NCI-H2029 (cell line): ENCODE measurements around the gene HAGHL.
A peak's percentile ranks its signal among the peaks of the same experiment; 100 is the strongest.

ENCODE experiments used
- DNase-seq: peaks from one replicate; lab custom pipeline; 2025; lab: John Stamatoyannopoulos, UW

Gene HAGHL

GRCh38 chr16:721765-722540 is 5.0 kb upstream of the HAGHL start:
- DNase-seq = no peak

DNA sequence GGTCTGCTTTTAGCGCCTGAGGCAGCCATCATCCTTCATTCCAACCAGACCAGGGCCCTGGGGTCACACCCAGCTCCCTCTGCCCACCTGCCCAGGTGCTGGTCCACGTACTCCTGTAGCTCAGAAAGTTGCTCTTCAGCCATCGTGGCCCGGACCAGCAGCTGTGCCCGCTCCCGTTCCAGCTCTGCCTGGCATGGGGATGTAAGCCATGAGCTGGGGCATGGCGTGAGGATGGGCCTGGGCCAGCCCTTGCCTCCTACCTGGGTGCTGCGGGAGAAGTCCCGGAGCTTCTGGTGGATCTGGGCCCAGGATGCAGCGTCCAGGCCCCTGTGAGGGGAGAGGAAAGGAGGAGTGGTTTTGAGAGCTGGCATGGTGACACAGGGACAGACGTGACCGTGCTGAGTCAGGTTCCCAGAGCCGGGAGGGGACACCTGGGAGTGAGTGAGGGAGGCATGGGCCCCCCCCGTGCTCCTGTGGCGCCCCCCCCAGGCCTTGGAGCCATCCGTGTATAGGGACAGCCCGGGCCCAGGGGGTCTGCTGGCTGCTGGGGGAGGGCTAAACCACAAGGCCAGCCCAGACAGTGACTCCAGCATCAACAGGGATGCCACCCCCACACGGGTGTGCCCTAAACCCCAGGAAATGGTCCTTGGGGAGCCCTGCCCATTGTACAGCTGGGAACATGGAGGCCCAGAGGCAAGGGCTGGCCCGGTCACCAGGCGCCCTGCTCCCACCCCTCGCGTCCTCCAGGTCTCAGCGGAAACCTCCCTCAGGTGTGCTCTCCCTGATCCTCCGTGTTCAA is 3.9 kb upstream of the HAGHL start:
- no peak for DNase-seq

DNA sequence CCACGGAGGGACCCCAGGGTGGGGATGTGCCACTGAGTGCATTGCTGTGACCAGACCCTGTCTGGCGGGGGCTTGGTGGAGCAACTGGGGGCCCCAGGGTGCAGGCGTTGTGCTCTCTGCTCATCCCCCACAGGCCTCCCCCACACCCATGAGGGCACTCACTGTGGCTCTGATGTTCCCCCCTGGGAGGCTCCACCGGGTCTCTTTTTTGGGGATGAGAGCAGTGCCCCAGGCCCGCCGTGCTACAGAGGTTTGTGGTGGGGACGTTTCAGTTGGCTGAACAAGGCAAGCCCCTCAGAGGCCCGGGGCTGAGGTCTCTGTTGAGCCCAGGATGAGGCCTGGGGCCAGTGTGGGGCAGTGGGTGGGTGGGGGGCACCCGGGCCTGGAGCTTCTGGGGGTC is 3.2 kb upstream of the HAGHL start:
- no peak for DNase-seq

DNA sequence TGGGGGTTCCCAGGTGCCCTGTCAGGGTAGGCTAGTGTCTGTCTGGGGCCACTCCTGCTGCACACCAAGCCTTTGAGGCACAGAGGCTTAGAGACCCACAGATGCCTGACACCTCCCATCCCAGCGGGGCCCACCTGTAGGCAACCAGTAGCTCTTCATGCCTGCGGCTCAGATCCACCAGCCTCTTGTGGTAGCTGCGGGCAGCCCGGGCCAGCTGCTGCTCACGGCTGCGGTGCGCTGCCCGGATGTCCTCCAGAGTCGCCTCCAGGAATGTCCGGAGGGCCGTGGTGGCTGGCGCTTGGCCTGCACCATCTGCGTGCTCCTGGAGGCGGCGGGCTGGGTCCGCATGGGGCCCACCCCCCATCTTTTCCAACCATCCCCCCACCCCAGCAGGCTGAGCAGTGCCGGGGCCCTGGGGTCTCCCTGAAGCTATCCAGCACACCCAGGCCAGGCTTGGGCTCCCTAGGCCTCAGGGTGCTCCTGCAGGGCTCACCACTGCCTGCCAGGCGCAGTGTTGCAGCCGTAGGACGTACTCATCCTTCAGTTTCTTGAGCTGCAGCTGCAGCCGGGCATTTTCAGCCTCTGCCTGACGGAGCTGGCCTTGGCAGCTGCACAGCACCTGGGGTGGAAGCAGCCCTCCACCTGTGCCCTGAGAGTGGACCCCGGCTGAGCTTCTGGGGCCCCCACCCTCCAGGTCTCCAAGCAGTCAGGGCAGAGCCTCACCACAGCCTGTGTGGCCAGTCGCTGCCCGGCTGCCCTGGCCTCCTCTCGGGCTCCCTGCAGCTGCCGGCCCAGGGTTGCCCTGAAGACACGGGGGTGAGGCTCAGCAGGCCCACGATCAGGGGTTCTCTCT is 2.5 kb upstream of the HAGHL start:
- DNase-seq = no peak

DNA sequence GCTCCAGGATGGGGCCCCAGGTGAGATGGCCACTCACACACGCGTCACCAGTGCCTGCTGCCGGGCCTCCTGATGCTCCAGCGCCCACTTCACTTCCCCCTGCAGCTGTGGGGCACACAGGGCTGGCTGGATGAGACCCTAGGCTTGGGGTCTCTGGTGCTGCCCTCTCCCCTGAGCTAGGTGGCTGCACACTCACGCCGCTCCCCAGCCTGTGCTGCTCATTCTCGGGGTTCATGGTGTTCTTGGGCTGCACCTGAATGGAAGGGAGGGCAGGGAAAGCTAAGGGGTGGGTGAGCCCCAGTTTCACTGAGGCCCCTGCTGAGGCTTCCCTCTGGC is 1.9 kb upstream of the HAGHL start:
- no peak for DNase-seq

DNA sequence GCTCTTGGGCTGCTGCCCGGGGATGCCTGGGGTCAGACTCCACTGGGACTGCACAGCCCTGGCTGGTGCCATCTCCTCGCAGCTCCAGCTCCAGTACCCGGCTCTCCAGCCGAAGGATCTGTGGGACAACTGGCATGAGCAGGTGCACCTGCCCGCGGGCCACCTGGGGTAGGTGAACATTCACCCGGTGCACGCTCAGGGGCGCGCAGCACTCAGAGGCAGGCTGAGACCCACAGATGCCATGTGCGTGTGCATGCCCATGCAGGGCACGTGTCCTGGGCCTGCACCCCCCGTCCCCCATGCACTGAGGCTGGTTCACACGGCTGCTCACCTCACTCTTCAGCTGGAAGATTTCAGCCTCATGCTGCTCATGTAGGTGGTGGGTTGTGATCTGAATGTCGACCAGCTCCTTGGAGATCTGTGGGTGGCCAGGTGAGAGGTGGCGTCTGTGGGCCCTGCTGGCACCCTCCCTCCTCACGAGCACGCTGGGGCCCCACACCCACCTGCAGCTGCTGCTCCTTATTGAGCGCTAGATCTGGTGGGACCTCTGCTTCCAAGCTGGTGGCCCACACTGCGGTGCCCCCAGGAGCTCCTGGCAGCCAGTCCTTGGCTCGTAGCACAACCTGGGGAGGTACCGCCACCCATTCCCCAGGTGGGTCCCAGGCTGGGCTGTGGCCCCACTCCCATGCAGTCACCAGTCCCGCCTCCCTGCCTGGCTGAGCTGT is 1.3 kb upstream of the HAGHL start:
- no peak for DNase-seq

DNA sequence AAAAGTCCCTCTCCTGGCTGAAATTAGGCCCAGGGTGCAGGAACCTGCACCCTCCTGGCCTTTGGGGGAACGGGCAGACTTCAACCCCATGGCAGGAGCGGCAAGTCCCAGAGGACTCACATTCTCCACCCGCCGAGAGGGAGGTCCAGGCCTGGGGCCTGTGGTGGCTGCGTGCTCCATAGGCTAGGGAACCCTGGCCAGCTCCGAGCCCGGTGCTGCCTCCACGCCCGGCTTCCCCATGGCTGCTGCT is 793 bp upstream of the HAGHL start:
- no peak for DNase-seq

- DNase-seq = no peak
Measured at GRCh38 chr16:727291-727977, 528 bp downstream of the HAGHL start.

DNA sequence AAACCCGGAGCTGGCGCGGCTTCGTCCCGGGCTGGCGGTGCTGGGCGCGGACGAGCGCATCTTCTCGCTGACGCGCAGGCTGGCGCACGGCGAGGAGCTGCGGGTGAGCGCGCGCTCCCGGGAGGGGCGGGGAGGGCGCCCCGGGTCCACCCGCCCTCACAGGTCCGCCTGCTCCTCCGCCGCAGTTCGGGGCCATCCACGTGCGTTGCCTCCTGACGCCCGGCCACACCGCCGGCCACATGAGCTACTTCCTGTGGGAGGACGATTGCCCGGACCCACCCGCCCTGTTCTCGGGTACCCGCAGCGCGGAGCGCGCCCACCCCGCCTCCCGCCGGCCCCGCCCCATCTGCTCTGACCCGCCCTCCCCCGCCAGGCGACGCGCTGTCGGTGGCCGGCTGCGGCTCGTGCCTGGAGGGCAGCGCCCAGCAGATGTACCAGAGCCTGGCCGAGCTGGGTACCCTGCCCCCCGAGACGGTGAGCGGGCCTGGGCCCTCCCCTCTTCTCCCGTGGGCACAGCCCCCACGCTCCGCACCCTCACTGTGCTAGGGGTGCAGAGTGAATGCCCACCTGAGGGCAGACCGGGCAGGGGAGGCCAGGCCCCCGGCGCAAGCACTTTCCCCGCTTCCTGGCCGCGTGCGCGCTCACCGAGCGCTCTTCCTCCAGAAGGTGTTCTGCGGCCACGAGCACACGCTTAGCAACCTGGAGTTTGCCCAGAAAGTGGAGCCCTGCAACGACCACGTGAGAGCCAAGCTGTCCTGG is 1.4 kb downstream of the HAGHL start:
- peak; percentile 40 for DNase-seq

DNA sequence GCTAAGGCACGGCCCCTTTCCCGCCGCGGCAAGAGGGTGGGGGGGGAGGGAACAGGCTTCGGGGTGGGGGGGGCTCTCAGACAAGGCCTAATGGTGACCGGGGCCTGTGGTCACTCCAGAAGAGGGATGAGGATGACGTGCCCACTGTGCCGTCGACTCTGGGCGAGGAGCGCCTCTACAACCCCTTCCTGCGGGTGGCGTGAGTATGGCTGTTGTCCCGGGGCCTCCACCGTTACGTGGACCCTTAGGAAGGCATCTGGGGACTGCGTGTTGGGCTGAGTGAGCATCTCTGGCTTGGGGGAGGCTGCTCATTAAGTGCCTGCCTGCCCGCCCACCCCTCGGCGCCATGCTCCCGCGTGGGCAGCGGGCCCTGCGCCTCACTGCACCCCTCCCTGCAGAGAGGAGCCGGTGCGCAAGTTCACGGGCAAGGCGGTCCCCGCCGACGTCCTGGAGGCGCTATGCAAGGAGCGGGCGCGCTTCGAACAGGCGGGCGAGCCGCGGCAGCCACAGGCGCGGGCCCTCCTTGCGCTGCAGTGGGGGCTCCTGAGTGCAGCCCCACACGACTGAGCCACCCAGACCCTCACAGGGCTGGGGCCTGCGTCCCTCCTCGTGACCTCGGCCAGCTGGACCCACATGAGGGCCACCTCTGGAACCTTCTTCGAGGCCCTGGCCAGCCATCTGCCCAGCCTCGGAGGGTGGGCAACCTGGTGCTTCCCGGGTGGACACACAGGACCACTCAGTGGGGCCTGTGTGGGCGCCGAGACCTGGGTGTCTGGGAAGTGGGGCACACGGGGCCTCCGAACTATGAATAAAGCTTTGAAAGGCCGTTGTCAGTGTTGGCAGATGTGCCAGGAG is 2.2 kb downstream of the HAGHL start:
- DNase-seq = no peak

DNA sequence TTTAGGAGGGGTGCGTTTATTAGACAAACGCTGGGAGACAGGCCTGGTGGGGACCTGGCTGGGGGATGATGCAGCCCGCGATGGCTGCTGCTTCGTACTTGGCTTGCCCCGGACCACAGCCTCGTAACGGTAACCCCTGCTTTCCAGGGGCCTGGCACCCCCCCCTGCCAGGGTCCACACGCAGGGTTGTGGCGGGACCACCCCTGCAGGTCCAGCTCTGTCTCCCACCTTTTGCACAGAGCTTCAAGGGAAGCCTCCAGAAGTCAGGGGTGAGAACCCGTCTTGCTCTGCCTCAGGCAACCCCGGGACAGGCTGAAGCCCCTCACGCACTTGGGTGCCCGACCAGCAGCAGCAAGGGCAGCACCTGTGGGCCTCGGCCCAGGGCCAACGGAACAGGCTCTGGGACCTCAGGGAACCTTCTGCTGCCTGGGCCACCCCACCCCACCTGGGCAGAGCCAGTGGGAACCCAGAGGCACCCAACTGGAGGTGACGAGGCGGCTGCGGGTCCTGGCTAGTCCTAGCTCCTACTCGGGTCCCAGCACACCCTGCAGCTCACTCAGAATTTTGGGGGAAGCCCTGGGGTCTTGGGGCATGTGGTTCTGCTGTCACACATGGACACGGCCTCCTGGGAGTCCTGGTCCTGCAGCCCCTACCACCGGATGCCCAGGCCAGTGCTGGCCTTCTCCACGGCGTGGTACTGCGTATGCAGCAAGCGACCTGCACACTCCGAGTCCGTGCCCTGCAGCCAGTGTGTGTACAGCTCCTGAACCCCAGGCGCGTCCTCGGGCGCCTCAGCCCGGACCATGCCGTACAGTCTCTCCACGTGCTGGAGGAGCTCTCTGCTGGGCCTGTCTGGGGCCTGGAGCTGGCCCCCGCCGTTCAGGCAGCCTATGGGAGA is 3.1 kb downstream of the HAGHL start:
- DNase-seq = no peak

DNA sequence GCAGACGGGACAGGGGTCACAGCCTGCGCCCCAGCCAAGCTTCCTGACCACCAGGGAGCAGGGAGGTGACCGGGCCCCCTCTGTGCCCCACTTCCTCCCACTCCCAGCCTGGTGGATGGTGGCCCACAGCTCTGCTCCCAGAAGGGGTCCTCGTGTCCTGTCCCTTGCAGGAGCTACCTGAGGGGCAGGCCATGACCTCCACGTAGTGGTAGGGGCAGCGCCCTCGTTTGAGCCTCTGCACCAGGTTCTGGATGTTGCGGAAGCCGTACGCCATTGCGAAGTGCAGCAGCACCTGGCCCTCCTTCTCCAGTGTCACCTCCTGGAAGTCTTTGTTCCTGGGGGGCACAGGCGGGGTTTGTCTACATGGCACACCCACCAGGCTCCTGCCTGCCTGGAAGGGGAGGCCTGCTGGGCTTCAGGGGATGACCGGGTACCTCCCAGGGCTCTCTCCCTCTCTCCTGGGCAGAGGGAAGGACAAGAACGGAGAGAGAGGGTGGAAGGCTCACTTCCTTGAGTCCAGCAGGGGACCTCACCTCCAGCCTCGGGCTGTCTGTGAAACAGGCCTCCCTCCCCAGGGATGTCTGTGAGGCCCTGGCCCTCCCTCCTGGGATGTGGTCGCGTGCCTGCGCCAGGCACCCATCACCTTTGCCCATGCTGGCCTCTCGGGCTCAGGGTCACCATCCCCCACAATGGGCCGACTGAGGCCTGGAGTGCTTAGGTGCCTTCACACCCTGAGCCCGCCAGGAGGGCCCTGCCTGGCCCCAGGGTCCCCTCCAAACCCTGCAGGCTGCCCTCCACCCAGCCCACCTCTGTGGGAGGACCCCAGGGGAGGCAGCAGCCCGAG is 4.0 kb downstream of the HAGHL start:
- no peak for DNase-seq

DNA sequence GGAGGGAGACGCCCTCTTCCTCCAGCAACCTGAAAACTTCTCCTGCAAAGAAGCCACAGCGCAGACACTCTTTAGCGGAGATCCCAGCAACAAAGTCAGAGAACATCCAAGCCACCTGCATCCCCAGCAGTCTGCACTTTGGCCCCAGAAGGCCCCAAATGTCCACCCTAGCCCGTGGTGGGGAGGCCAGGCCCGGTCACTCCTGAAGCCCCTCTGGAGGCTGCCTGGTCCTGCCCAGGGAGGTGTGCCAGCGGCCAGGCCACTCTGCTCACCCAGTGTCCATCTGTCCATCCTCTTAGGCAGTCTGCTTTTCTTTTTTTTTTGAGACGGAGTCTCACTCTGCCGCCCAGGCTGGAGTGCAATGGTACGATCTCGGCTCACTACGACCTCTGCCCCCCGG is 5.4 kb downstream of the HAGHL start:
- DNase-seq = no peak

DNA sequence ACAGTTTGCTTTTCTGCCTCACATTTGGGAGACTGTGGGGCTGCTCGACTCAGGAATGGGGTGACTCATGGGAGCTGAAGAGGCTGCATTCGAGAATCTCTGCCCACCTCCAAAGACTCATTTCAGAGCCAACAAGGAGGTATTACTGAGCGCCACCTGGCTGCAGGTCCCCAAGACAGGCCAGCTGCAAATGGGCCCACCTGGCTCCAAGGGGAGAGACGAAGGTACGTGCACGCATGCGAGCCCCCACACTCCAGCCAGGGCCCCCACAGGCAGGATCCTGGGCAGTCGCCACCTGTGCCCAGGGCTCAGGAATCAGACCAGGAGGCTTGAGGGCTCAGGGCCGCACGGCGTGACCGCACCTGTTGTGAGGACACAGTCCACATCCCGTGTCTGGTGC is 6.0 kb downstream of the HAGHL start:
- DNase-seq = no peak

DNA sequence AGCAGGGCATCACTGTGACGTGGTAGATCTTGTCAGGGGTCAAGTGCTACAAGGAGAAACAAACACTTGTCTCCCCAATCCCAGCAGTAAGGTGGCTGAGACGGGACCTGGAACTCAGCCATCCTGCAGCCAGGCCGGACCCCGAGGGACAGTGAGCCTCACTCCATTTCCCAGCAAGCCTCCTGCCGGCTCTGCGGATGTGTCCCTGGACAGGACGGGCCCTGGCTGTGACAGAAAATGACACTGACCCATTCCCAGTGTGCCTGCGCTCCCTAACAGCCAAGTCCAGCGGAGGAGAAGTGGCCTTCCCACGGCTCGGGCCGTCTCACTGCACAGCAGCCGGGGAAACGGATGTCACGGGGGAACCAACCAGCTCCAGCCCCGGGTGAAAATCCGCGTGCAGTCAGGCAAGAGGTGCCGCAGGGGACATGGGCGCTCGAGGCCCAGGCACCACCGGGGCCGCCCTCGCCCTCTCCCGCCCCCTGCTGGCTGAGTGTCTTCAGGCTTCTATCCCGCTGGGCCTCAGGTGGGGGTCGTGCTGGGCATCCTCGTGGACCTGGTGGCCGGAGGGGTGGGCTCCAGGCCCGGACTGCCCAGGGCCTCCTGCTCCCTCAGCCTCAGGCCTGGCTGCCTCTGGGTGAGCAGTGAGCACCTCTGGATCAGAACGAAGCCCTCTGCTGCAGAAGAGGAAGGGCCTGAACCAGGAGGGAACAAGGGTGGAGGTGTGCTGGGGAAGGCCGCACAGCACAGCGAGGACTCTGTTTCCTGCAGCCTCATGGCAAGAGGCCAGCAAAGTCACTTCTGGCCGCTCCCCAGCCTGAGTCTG is 6.7 kb downstream of the HAGHL start:
- DNase-seq = no peak

GRCh38 chr16:734208-734980 is 7.5 kb downstream of the HAGHL start:
- no peak for DNase-seq
